ENCODE results near the gene NPAS3.

NPAS3 gene

DNA sequence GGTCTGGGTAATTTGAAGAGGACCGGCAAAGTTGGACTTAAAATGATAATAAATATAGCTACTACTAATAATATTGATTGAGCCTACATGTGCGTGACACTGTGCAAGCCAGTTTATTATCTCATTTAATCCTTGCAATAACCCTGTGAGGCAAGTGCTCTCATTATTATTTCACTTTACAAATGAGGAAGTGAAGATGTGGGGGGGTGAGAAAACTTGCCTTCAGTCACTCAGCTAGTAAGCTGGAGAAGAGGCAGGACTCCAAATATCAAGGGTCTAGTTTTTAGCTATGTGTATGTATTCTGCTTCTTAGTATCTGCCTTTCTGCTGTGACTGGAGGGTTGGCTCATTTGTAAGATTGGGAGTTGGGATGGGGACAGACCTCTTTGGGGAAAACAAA is 39.2 kb downstream of the NPAS3 start:
- TF ChIP-seq, protein P1, sequence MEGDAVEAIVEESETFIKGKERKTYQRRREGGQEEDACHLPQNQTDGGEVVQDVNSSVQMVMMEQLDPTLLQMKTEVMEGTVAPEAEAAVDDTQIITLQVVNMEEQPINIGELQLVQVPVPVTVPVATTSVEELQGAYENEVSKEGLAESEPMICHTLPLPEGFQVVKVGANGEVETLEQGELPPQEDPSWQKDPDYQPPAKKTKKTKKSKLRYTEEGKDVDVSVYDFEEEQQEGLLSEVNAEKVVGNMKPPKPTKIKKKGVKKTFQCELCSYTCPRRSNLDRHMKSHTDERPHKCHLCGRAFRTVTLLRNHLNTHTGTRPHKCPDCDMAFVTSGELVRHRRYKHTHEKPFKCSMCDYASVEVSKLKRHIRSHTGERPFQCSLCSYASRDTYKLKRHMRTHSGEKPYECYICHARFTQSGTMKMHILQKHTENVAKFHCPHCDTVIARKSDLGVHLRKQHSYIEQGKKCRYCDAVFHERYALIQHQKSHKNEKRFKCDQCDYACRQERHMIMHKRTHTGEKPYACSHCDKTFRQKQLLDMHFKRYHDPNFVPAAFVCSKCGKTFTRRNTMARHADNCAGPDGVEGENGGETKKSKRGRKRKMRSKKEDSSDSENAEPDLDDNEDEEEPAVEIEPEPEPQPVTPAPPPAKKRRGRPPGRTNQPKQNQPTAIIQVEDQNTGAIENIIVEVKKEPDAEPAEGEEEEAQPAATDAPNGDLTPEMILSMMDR (IDR thresholded peaks at IDR 0.05; ENCODE audit: extremely low read depth, missing control alignments) = no peak
- DNase-seq (ENCODE audit: low spot score) = no peak

DNA sequence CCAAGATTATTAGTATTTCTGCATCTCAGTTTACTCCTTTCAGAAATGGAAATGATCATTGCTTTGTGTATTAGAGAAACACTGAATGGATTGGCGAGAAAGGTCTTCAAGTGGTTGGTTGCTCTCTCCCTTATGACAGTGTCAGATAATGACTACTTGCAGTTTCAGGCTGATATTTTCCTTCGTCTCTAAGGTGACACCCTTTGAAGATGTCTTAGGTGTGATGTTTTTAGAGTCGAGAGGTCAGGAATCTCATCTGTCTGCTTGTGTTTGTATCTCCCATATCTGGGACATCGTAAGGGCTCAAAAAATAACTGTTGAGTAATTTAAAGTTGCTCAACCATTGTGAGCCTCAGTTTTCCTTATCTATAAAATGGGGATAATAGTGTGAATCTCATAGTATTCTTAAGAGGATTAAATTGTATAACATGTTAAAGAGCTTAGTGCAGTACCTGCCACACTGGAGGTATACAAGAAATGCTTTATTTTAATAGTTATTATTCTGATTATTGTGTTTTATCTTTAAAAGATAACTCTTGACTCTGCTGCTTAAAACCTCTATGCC is 40.1 kb downstream of the NPAS3 start:
- DNase-seq (ENCODE audit: low spot score) = no peak
- TF ChIP-seq, protein P1 (IDR thresholded peaks at IDR 0.05; ENCODE audit: extremely low read depth, missing control alignments) = no peak

DNA sequence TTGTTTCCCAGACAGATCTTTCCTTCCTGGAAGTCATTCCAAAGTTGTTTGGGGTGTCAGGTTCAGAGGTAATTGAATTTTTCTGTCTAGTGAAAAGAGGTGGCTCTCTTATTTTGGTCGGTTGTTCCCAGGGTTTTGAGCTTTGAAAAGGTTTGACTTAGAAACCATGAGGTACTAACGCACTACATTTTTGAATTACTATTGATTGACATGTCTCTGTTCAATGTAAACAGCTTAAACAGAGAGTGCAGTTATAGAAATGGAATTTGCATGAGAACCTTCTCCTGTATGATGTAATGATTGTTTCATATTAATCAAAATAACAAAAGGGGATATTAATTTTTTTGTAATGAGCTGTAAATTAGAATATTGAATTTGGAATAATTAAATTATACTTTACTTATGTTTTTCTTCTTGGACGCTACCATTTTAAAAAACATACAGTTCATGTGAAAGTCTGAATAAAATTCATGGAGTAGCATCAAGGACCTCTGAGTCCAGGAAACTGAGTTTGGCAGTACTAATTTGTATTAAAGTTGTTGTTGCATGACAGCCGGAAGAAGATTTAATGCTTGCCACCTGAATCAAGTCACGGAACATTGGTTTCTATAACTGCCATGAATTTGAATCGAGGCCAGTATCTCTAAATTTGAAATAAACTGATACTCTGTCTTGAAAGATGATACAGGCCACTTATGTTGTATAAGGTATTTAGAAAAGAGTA is 41.7 kb downstream of the NPAS3 start:
- no peak for DNase-seq (ENCODE audit: low spot score)
- TF ChIP-seq, protein P1 (IDR thresholded peaks at IDR 0.05; ENCODE audit: extremely low read depth, missing control alignments) = no peak

DNA sequence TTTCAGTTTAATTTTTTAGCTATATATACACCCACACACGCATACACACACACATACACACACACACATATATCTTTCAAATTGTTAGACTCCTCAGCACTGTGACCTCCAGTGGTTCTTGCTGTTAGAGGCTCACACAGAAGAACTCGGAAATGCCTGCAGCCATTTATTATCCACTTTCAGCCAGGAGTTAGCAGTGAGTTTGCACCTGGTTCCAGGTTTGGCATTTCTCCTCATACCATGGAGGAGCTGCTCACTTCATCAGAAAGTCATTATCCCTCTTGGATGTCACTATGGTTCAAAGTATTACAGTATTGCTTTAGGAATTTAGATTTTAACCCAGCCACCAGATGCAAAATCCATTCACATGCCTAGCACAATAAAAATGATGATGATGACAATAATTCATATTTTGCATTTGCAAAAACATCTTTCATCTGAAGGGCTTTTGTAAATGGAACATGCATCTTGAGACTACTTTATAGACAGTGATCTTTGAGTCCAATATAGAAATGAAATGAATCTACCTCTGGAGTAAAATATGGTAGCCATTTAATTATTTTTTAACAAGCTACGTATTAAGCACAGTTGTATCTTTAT is 42.3 kb downstream of the NPAS3 start:
- TF ChIP-seq, protein P1 (IDR thresholded peaks at IDR 0.05; ENCODE audit: extremely low read depth, missing control alignments) = no peak
- DNase-seq (ENCODE audit: low spot score) = no peak

DNA sequence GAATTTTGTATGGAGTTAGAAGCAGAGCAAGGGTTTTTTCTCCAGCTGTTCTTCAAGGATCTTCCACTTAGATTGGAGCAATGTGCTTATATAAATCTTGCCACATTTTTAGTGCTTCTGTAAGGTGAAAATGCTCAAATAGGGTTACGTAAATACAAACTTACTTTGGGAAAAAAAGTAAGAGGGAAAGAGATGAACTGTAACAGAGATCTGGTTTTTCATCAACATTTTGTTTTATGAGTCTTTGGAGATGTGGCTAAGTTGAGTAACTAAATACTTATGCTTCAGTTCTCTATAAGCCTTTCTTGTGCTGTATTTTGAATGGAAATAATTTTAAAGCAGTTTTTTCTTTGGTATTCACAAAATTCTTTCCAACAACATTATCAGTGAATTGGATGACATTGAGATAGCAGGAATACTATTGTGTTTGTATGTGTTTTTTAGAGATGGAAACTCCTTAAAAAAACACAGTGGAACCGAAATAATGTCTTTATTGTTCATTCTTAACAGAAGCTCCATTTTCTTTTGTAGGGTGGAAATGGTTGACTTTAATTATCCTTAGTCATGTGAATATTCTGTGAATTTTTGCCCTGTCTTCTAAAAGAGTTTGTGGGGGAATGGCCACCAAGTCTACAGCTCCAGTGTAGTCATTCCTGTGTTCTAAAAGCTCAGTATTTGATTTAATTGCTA is 45.7 kb downstream of the NPAS3 start:
- TF ChIP-seq, protein P1 (IDR thresholded peaks at IDR 0.05; ENCODE audit: extremely low read depth, missing control alignments) = no peak
- no peak for DNase-seq (ENCODE audit: low spot score)

DNA sequence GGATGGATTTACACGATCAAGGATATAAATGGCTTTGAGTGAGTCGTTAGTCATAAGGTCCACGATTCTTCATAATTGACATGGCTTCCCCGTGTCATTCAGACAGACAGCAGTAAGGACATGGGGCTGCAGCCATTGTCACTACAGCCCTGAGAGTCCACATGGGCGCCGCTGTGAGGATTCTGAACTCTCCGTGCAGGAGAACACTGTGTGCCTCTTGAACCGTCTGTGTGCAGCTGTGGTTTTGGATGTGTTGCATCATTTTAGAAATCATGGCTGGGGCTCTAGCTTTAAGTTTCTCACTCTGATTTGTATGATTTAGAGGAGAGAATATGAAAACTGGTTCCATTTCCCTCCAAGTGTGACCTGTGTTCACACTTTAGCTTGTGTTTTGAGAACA is 47.2 kb downstream of the NPAS3 start:
- no peak for DNase-seq (ENCODE audit: low spot score)
- TF ChIP-seq, protein P1 (IDR thresholded peaks at IDR 0.05; ENCODE audit: extremely low read depth, missing control alignments) = no peak

All from GM20000 (cell line).